CD4-positive, CD25-positive, alpha-beta regulatory T cell (primary cell): ENCODE measurements around the gene PHKG2. TPM values are rescaled to one million over a fixed set of nuclear protein-coding genes. Genes with fewer than 3 reads are reported as not detected.

Source experiments
- ATAC-seq, 2 donors: fragments of 150-1000 bp; cut with Tn5 transposase; one replicate each; pipeline ENCODE4 v1.10.0; 2021; ENCODE audit warnings: low read depth in 2 of 2, moderate number of reproducible peaks in 2 of 2, moderate library complexity in 1 of 2
- DNase-seq, 3 donors: peaks; one replicate each; pipeline versions ENCODE4 v3.0.0 to v3.0.0-alpha.2; 2012 to 2022; ENCODE audit warnings: mixed read lengths in 1 of 3
- H3K27ac ChIP-seq: one replicate; pipeline ENCODE4 v1.7.0; 2013; ENCODE audit warnings: mild to moderate bottlenecking, low read length; ENCODE audit not compliant: insufficient read depth, poor library complexity, severe bottlenecking
- H3K27me3 ChIP-seq: one replicate; pipeline ENCODE4 v1.7.0; 2013; ENCODE audit warnings: low read length; ENCODE audit not compliant: control insufficient read depth, insufficient read depth
- H3K36me3 ChIP-seq: one replicate; pipeline ENCODE4 v1.7.0; 2013; ENCODE audit warnings: mild to moderate bottlenecking, low read length, moderate library complexity; ENCODE audit not compliant: control insufficient read depth, insufficient read depth
- H3K4me1 ChIP-seq: 2 replicates; pipeline ENCODE4 v1.7.0; 2013; ENCODE audit warnings: mild to moderate bottlenecking, low read length; ENCODE audit not compliant: insufficient read depth, control insufficient read depth, poor library complexity, severe bottlenecking
- H3K4me3 ChIP-seq: one replicate; pipeline ENCODE4 v1.7.0; 2013; ENCODE audit warnings: low read depth, mild to moderate bottlenecking, low read length, moderate library complexity
- H3K9me3 ChIP-seq, 2 experiments: 1 replicate in 1 of 2; 2 replicates in 1 of 2; pipeline ENCODE4 v1.7.0; 2013; ENCODE audit warnings: low read length in 2 of 2, mild to moderate bottlenecking in 1 of 2, moderate library complexity in 1 of 2; ENCODE audit not compliant: control insufficient read depth in 2 of 2
- H3K27ac Mint-ChIP-seq, 3 donors: one replicate each; pipeline ENCODE4 v1.8.0; 2020 to 2022; ENCODE audit warnings: mild to moderate bottlenecking in 3 of 3, mixed read lengths in 3 of 3, moderate library complexity in 2 of 3
- H3K27me3 Mint-ChIP-seq: one replicate; pipeline ENCODE4 v1.8.0; 2022; ENCODE audit warnings: mild to moderate bottlenecking, mixed read lengths
- H3K36me3 Mint-ChIP-seq: one replicate; pipeline ENCODE4 v1.8.0; 2020; ENCODE audit warnings: mixed read lengths
- H3K4me1 Mint-ChIP-seq, 4 donors: one replicate each; pipeline ENCODE4 v1.8.0; 2020 to 2022; ENCODE audit warnings: mixed read lengths in 4 of 4, mild to moderate bottlenecking in 1 of 4
- H3K4me3 Mint-ChIP-seq, 4 donors: one replicate each; pipeline ENCODE4 v1.8.0; 2020 to 2022; ENCODE audit warnings: mild to moderate bottlenecking in 4 of 4, mixed read lengths in 4 of 4, moderate library complexity in 3 of 4
- H3K9me3 Mint-ChIP-seq, 7 donors: one replicate each; pipeline ENCODE4 v1.8.0; 2020 to 2022; ENCODE audit warnings: mixed read lengths in 7 of 7, mild to moderate bottlenecking in 3 of 7, moderate library complexity in 2 of 7
- polyA plus RNA-seq, 4 donors: library from polyadenylated mRNA; unstranded; fragments of 300-500 nt; fragmentation: Illumina TruSeq; gene quantifications; one replicate each; pipeline ENCODE4 v1.2.3, GENCODE V29; 2021
- total RNA-seq: library from RNA; stranded (reverse); gene quantifications from one replicate; pipeline ENCODE4 v1.2.3, GENCODE V29; 2022

Gene PHKG2
- total and polyA plus RNA-seq, 5 donors from 2014 or later: 39.5 to 48.5 (median 43.9) TPM

GRCh38 chr16:30780549-30780948 lies 32.3 kb downstream of the PHKG2 start:
- H3K36me3 ChIP-seq: no peaks in the 10 kb centered on the region
- H3K27ac ChIP-seq: no peak overlapping the region
- Mint-ChIP-seq H3K4me1 (peaks cover 5 to 18% (median 11%) of the 10 kb centered on the region in 4 donors), H3K36me3 (no peaks in the 10 kb centered on the region), H3K9me3 (no peaks in the 10 kb centered on the region), H3K4me3 (no peak overlapping the region), H3K27ac (peak overlapping the region in 1 of 3 donors; percentile 10), H3K27me3 (peaks cover 21% of the 10 kb centered on the region)
- H3K4me1 ChIP-seq: peaks cover 9% of the 10 kb centered on the region
- no peaks in the 10 kb centered on the region for H3K9me3 ChIP-seq
- no peak overlapping the region for H3K4me3 ChIP-seq
- no peak for DNase-seq
- no peak for ATAC-seq
- H3K27me3 ChIP-seq: peaks cover 5% of the 10 kb centered on the region

GRCh38 chr16:30782486-30783279 lies 34.5 kb downstream of the PHKG2 start:
- Histone ChIP-seq H3K4me3 (no peak overlapping the region), H3K27ac (no peak overlapping the region), H3K36me3 (no peaks in the 10 kb centered on the region), H3K27me3 (peaks cover 5% of the 10 kb centered on the region), H3K4me1 (peaks cover 16% of the 10 kb centered on the region), H3K9me3 (no peaks in the 10 kb centered on the region)
- H3K27me3 Mint-ChIP-seq: peaks cover 34% of the 10 kb centered on the region
- H3K4me3 Mint-ChIP-seq: no peak overlapping the region
- ATAC-seq (no peak), DNase-seq (no peak)
- H3K4me1 Mint-ChIP-seq: peaks cover 0 to 12% (median 5%) of the 10 kb centered on the region in 4 donors
- H3K27ac Mint-ChIP-seq: no peak overlapping the region
- H3K9me3 Mint-ChIP-seq: no peaks in the 10 kb centered on the region
- no peaks in the 10 kb centered on the region for H3K36me3 Mint-ChIP-seq

GRCh38 chr16:30783280-30784109 lies 35.3 kb downstream of the PHKG2 start:
- H3K9me3 Mint-ChIP-seq: no peaks in the 10 kb centered on the region
- Histone ChIP-seq H3K27ac (no peak overlapping the region), H3K36me3 (no peaks in the 10 kb centered on the region), H3K4me1 (peaks cover 16% of the 10 kb centered on the region), H3K4me3 (no peak overlapping the region), H3K9me3 (no peaks in the 10 kb centered on the region), H3K27me3 (peaks cover 7% of the 10 kb centered on the region)
- ATAC-seq (no peak), DNase-seq (no peak)
- H3K36me3 Mint-ChIP-seq: no peaks in the 10 kb centered on the region
- H3K4me1 Mint-ChIP-seq: peaks cover 0 to 16% (median 7%) of the 10 kb centered on the region in 4 donors
- H3K27ac Mint-ChIP-seq: no peak overlapping the region
- peaks cover 42% of the 10 kb centered on the region for H3K27me3 Mint-ChIP-seq
- H3K4me3 Mint-ChIP-seq: no peak overlapping the region

GRCh38 chr16:30784215-30784614 lies 36.0 kb downstream of the PHKG2 start:
- no peaks in the 10 kb centered on the region for H3K36me3 Mint-ChIP-seq
- H3K27ac Mint-ChIP-seq: no peak overlapping the region
- Histone ChIP-seq H3K27ac (no peak overlapping the region), H3K4me3 (no peak overlapping the region), H3K27me3 (peaks cover 7% of the 10 kb centered on the region), H3K36me3 (no peaks in the 10 kb centered on the region), H3K4me1 (peaks cover 16% of the 10 kb centered on the region), H3K9me3 (no peaks in the 10 kb centered on the region)
- ATAC-seq (no peak), DNase-seq (no peak)
- H3K9me3 Mint-ChIP-seq: no peaks in the 10 kb centered on the region
- H3K4me1 Mint-ChIP-seq: peaks cover 0 to 16% (median 7%) of the 10 kb centered on the region in 4 donors
- peaks cover 48% of the 10 kb centered on the region for H3K27me3 Mint-ChIP-seq
- H3K4me3 Mint-ChIP-seq: no peak overlapping the region

DNA sequence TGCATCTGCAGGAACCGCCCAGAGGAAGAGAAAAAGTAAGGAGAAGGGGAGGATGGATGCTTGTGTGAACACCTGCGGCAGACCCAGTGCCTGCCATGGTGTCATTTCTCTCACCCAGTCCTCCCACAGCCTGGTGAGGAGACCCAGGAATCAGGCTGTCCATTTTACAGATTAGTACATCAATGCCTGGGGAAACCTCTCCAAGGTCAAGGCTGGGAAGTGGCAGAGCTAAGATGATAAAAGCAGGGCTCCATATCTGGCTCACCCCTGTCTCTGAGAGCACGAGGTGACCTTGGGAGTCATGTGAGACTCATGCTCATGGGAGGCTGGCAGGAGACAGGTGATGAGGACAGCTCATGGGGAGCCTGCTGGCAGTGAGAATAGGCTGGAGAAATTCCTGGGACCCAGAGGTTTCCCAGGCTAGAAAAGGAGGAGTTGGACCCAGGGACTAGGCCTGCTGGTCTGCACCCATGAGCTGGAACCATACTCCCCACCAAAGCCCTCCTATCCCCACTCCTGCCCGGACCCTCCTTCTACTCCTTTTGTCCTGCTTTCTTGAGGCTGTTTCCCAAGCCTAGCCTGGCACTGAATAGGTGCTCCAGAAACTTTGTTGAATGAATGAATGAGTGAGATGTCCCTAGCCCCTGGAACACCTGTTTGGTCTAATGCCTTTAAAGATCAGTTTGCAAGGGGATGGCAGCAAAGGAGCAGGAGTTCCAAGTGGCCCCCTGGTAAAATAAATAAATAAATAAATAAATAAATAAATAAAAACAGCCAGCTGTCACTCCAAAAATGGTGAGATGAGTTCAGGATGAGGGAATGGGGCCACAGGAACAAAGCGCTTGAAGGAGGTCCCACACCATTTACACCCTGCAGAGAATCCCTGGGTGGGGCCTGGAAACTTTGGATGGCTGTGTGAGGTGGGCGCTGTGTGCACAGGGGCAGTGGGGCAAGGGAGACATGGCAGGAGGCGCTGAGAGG lies 37.2 kb downstream of the PHKG2 start:
- H3K36me3 ChIP-seq: no peaks in the 10 kb centered on the region
- Mint-ChIP-seq H3K4me3 (peak overlapping the region in 3 of 4 donors; percentile 40 to 72 (median 70)), H3K27me3 (peaks cover 48% of the 10 kb centered on the region), H3K4me1 (peaks cover 0 to 16% (median 7%) of the 10 kb centered on the region in 4 donors), H3K9me3 (no peaks in the 10 kb centered on the region), H3K27ac (peak overlapping the region in 1 of 3 donors; percentile 51), H3K36me3 (no peaks in the 10 kb centered on the region)
- H3K4me3 ChIP-seq: no peak overlapping the region
- peaks cover 7% of the 10 kb centered on the region for H3K27me3 ChIP-seq
- no peaks in the 10 kb centered on the region for H3K9me3 ChIP-seq
- no peak for DNase-seq
- H3K4me1 ChIP-seq: peaks cover 16% of the 10 kb centered on the region
- no peak overlapping the region for H3K27ac ChIP-seq
- no peak for ATAC-seq

- Mint-ChIP-seq H3K27me3 (peaks cover 44% of the 10 kb centered on the region), H3K27ac (peak overlapping the region in 1 of 3 donors; percentile 51), H3K4me1 (peaks cover 0 to 16% (median 7%) of the 10 kb centered on the region in 4 donors), H3K4me3 (peak overlapping the region in 2 of 4 donors; percentile 69 to 72), H3K9me3 (no peaks in the 10 kb centered on the region), H3K36me3 (no peaks in the 10 kb centered on the region)
- Histone ChIP-seq H3K4me3 (no peak overlapping the region), H3K27me3 (peaks cover 7% of the 10 kb centered on the region), H3K4me1 (peaks cover 16% of the 10 kb centered on the region), H3K27ac (no peak overlapping the region), H3K36me3 (no peaks in the 10 kb centered on the region), H3K9me3 (no peaks in the 10 kb centered on the region)
- DNase-seq (no peak), ATAC-seq (peak in 1 of 2 donors; percentile 10)
These were observed 38.1 kb downstream of the PHKG2 start for GRCh38 chr16:30786115-30786935.
